Kidney epithelial cell (primary cell): ENCODE data around the gene SHH. TPM values are rescaled to one million over a fixed set of nuclear protein-coding genes. Genes with fewer than 3 reads are reported as not detected.

Experiments
- DNase-seq: peaks from one replicate; pipeline ENCODE4 v3.0.0-alpha.2; 2010; ENCODE audit warnings: low read depth
- H3K27me3 ChIP-seq: 2 replicates; pipeline ENCODE4 v1.6.0; 2011; ENCODE audit warnings: low read length; ENCODE audit not compliant: control insufficient read depth, insufficient read depth
- H3K36me3 ChIP-seq: 2 replicates; pipeline ENCODE4 v1.5.1; 2011; ENCODE audit warnings: low read length; ENCODE audit not compliant: control insufficient read depth, insufficient read depth
- H3K4me3 ChIP-seq: 2 replicates; pipeline ENCODE4 v1.5.1; 2011; ENCODE audit warnings: low read depth, mild to moderate bottlenecking, control low read depth, low read length
- total RNA-seq: library from RNA; depleted of rRNA; stranded (reverse); fragments of >200 nt; gene quantifications from 2 replicates; pipeline ENCODE4 v1.2.3, GENCODE V29; 2015
- TF ChIP-seq, protein P1 (sequence below): IDR thresholded peaks from 2 replicates; pipeline ENCODE4 v1.5.1; 2011; ENCODE audit warnings: mild to moderate bottlenecking, moderate library complexity, low read length, control low read depth, inconsistent platforms; ENCODE audit not compliant: insufficient read depth, poor library complexity, severe bottlenecking

Gene SHH
- total RNA-seq, 1 donor from 2014 or later = 2.8 TPM

DNA sequence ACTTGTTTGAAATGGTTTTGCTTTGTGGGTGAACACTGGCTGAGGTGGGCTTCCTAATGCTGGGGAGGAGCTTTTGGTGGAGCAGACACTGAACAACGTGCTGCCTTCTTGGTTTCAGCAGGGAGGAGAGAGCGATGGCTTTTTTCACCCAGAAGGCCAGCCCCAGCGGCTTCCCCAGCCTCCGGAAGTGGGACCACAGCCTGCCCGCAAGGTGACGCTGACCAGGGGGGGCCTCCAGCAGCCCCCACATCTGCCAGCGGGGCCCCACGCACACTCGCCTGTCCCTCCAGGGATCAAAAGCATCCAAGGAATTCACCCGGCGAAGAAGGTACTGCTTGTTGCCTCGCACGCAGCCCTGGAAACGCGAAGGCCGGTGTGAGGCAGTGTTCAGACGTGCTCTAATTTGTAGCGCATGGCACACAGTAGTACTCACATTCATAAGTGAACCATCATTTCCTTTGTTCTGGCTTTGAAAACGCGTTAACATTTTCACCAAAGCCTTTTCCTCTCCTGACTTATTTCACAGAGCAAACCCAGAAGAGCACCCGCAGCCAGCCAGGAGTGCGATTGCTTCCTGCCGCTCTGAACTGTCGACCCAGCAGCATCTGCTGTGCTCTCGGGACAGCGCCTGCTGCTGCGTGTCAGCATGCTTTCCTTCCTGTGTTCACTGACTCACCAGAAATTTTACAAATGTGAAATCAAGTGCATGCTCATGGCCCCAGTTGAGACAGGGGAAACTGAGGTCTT, 48.4 kb downstream of the SHH start:
- Histone ChIP-seq H3K27me3 (no peaks in the 10 kb centered on the region), H3K4me3 (no peak overlapping the region), H3K36me3 (peaks cover 4% of the 10 kb centered on the region)
- TF ChIP-seq, protein P1, sequence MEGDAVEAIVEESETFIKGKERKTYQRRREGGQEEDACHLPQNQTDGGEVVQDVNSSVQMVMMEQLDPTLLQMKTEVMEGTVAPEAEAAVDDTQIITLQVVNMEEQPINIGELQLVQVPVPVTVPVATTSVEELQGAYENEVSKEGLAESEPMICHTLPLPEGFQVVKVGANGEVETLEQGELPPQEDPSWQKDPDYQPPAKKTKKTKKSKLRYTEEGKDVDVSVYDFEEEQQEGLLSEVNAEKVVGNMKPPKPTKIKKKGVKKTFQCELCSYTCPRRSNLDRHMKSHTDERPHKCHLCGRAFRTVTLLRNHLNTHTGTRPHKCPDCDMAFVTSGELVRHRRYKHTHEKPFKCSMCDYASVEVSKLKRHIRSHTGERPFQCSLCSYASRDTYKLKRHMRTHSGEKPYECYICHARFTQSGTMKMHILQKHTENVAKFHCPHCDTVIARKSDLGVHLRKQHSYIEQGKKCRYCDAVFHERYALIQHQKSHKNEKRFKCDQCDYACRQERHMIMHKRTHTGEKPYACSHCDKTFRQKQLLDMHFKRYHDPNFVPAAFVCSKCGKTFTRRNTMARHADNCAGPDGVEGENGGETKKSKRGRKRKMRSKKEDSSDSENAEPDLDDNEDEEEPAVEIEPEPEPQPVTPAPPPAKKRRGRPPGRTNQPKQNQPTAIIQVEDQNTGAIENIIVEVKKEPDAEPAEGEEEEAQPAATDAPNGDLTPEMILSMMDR = no peak
- no peak for DNase-seq

DNA sequence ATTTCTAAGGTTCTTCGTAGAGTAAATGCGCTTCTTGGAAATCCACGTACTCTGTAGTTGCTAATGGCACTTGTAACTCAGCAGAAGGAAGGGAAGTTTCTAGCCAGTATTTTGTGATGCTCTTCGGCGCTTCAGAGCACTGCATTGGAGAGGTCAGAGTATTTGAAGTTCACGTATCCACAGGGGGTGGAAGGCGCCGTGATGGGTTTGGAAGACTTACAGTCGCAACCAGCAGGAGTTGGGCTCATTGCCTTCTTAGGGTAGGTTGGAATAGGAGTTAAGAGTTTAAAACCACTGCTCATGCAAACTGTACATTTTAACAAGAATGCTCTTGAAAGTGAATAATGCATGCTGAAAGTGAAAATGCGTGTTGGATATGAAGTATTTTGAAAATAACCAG, 49.1 kb downstream of the SHH start:
- H3K36me3 ChIP-seq = peaks cover 4% of the 10 kb centered on the region
- no peak for DNase-seq
- no peak overlapping the region for H3K4me3 ChIP-seq
- H3K27me3 ChIP-seq = no peaks in the 10 kb centered on the region
- TF ChIP-seq, protein P1 = no peak

DNA sequence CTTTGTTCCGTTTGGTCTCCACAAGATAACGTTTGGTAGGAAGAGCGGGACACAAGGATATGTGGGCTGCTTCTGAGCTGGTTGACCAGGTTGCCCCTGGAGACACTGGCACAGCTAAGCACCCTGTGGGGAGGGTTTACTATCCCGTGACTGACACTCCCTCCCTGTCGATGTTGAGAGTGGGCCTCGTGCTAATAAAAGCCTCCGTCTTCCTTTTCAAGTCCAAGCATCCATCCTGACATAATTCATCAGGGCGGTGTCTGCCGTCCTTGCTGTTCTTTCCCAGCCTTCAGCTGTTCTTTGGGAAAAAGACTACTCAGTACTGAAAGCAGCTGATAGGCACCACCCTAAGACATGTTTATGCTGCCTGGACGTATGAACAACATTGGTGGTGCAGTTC, 49.6 kb downstream of the SHH start:
- DNase-seq = no peak
- TF ChIP-seq, protein P1 = no peak
- no peaks in the 10 kb centered on the region for H3K27me3 ChIP-seq
- H3K36me3 ChIP-seq = peaks cover 2% of the 10 kb centered on the region
- H3K4me3 ChIP-seq = no peak overlapping the region

DNA sequence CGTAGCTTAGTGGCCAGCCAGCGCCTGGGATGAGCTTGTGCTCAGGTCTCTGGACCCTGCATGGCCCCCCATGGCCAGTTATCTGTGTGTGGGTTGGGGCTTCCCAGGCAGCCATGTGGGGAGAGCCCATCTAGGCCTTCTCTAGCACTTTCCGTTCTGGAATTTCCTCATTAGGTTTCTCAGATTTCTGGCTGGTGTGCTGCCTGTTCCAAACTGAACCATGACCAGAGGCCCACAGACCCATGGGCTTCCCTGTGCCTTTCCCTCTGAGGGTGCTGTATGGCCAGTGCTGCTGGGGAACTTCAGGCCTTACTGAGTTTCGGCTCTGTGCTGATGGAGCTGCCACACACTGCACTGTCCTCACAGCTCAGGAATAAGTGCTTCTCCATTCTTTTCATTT, 50.2 kb downstream of the SHH start:
- H3K36me3 ChIP-seq = peaks cover 2% of the 10 kb centered on the region
- H3K4me3 ChIP-seq = no peak overlapping the region
- H3K27me3 ChIP-seq = no peaks in the 10 kb centered on the region
- TF ChIP-seq, protein P1 = no peak
- DNase-seq = no peak

DNA sequence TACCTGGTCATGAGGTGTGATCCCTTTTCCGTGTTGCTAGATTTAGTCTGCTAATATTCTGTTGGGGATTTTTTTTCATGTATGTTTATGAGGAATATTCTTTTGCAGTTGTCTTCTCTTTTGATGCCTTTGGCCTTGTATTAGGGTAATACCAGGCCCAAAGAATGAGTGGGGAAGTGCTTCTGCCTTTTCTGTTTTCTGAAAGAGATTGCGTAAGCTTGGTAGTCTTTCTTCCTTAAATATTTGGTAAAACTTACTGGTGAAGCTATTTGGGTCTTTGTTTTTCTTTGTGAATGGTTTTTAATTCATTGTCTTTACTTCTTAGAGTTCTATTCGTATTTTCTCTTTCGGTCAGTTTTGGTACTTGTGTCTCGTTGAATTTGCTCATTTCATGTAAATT, 51.1 kb downstream of the SHH start:
- TF ChIP-seq, protein P1 = no peak
- H3K36me3 ChIP-seq = peaks cover 2% of the 10 kb centered on the region
- DNase-seq = no peak
- H3K4me3 ChIP-seq = no peak overlapping the region
- no peaks in the 10 kb centered on the region for H3K27me3 ChIP-seq

DNA sequence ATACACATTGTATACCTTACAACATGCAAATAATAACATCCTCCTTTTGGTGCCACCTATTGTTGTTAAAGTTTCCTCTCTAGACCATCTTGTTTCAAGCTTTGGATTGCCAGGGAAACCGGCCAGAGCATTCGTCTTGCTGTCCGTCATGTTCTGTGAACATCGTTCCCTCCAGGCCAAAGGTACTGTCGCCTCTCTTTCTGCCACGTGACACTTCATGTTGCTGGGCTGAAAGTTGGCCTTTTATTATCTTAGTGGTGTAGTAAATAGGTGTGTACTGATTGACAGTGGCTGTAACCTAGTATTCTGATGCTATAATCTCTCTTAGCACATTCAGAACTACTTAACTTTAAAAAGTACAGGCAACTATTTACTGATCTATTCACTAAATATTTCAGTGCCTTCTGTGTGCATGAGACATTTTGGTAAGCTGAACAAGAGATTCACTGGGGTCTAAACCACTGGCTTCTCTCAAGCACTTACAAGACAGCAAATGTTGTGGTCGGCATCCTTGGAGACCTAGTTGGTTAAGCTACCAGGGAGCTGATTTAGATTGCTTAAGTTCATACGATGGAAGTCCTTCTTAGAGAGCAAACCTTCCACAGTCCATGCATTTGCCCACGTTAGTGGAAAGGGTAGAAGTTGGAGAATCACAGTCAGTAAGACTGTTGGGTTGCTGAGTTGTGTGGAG, 52.4 kb downstream of the SHH start:
- TF ChIP-seq, protein P1 = no peak
- DNase-seq = no peak

More for the DNA sequence above, 52.4 kb downstream of the SHH start:
- H3K36me3 ChIP-seq = peaks cover 1% of the 10 kb centered on the region
- H3K4me3 ChIP-seq = no peak overlapping the region
- no peaks in the 10 kb centered on the region for H3K27me3 ChIP-seq
